ENCODE data around the gene SH2D2A. TPM values are rescaled to one million over a fixed set of nuclear protein-coding genes. Genes with fewer than 3 reads are reported as not detected.
A peak's percentile ranks its signal among the peaks of the same experiment; 100 is the strongest.

Gene SH2D2A
- total RNA-seq, 4 donors from 2014 or later = 0.78 to 7.2 (median 2.9) TPM; not detected in 1

DNA sequence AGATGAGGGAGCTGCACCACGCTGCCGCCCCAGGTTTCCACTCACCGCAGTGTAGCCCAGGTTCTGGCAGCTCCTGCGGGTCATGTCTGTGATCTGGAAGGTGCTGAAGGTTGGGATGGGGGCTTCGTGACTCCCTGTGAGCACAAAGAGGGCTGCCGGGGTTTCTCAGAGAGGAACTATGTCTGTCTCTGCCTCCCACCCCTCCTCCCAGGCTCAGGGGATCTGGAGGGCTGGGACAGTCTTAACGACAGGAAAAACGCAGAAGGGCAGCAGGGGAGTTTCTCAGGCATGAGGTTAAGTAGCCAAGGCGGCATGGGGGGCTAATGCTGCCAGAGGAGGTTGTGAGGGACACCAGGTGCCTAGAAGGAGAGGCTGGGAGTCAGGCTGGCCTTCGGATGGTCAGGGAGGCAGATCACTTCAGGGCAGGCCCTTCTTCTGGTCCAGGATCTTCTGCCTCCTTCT lies 656 bp downstream of the SH2D2A start:
- no peaks in the 10 kb centered on the region for H3K27me3 ChIP-seq
- H3K9me3 ChIP-seq = no peaks in the 10 kb centered on the region
- peaks cover 0 to 22% (median 15%) of the 10 kb centered on the region in 4 donors for H3K4me1 ChIP-seq
- TF ChIP-seq POLR2A (IDR thresholded peaks at IDR 0.05) = no peak
- TF ChIP-seq CTCF (IDR thresholded peaks at IDR 0.05) = no peak
- TF ChIP-seq EP300 (IDR thresholded peaks at IDR 0.05) = no peak
- no peaks in the 10 kb centered on the region for H3K36me3 ChIP-seq
- WGBS, 2 donors = 59 to 77% methylated on average over 7 to 10 of the region's 10 CpGs
- peak overlapping the region in 1 of 4 donors; percentile 22 for H3K4me3 ChIP-seq
- no peak for DNase-seq (ENCODE audit: low spot score in 2 of 2)
- peak overlapping the region in 2 of 4 donors; percentile 58 to 61 for H3K27ac ChIP-seq

DNA sequence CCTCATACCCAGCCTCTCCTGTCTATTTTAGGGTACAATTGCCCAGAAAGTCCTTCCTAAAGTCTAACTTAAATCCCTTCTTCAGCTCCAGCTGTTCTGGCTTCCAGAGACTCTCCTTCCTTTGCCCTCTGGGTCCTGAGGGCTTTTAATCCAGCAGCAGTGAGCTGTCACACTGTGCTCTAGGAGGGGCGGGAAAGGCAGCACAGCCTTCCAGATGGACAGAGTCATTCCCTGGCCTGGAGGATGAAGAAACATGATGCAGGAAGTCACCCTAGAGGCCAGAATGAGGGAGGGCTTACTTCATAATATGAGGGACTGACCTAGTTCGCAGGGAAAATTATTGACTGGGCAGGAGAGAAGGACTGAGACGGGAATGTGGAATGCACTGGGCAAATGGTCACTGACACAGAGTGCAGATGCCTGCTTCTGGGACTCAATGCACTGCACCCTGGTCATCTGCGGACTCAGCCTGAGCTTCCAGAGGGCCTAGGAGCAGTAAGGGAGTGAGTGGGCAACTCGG lies 1.3 kb downstream of the SH2D2A start:
- 45 to 49% methylated on average over 5 of the region's 5 CpGs for WGBS, 2 donors
- no peak overlapping the region for H3K4me3 ChIP-seq
- H3K9me3 ChIP-seq = no peaks in the 10 kb centered on the region
- peaks cover 0 to 22% (median 15%) of the 10 kb centered on the region in 4 donors for H3K4me1 ChIP-seq
- H3K27me3 ChIP-seq = no peaks in the 10 kb centered on the region
- peak overlapping the region in 2 of 4 donors; percentile 61 to 68 for H3K27ac ChIP-seq
- peak; percentile 26 to 50 for DNase-seq (ENCODE audit: low spot score in 2 of 2)
- TF ChIP-seq CTCF (IDR thresholded peaks at IDR 0.05) = peak in 1 of 5 experiments; percentile 9
- TF ChIP-seq POLR2A (IDR thresholded peaks at IDR 0.05) = no peak
- TF ChIP-seq EP300 (IDR thresholded peaks at IDR 0.05) = peak in 1 of 2 donors; percentile 59
- no peaks in the 10 kb centered on the region for H3K36me3 ChIP-seq

GRCh38 chr1:156814571-156815260 lies 1.9 kb downstream of the SH2D2A start:
- H3K9me3 ChIP-seq = no peaks in the 10 kb centered on the region
- no peaks in the 10 kb centered on the region for H3K36me3 ChIP-seq
- H3K4me1 ChIP-seq = peaks cover 0 to 22% (median 15%) of the 10 kb centered on the region in 4 donors
- H3K27me3 ChIP-seq = no peaks in the 10 kb centered on the region
- H3K4me3 ChIP-seq = no peak overlapping the region
- no peak for TF ChIP-seq EP300 (IDR thresholded peaks at IDR 0.05)
- no peak for TF ChIP-seq CTCF (IDR thresholded peaks at IDR 0.05)
- no peak for TF ChIP-seq POLR2A (IDR thresholded peaks at IDR 0.05)
- no peak for DNase-seq (ENCODE audit: low spot score in 2 of 2)
- H3K27ac ChIP-seq = peak overlapping the region in 2 of 4 donors; percentile 61 to 68
- WGBS, 2 donors = 81 to 88% methylated on average over 7 of the region's 7 CpGs

GRCh38 chr1:156813750-156814570 lies 2.7 kb downstream of the SH2D2A start:
- no peaks in the 10 kb centered on the region for H3K36me3 ChIP-seq
- peaks cover 0 to 22% (median 15%) of the 10 kb centered on the region in 4 donors for H3K4me1 ChIP-seq
- no peaks in the 10 kb centered on the region for H3K27me3 ChIP-seq
- peak; percentile 33 to 43 for DNase-seq (ENCODE audit: low spot score in 2 of 2)
- peak overlapping the region; percentile 27 to 60 (median 54) for H3K4me3 ChIP-seq
- H3K9me3 ChIP-seq = no peaks in the 10 kb centered on the region
- 13 to 22% methylated on average over 27 to 29 of the region's 60 CpGs for WGBS, 2 donors
- TF ChIP-seq POLR2A (IDR thresholded peaks at IDR 0.05) (no peak), CTCF (IDR thresholded peaks at IDR 0.05) (peak; percentile 48 to 76 (median 63))
- H3K27ac ChIP-seq = peak overlapping the region in 2 of 4 donors; percentile 44 to 45

Data from tibial nerve (tissue), 4 donors.